GM18873 (cell line): Measurements from ENCODE around the gene FBXO10.

Experiments
- ATAC-seq: cut with Tn5 transposase; IDR thresholded peaks from one replicate; pipeline ENCODE4 v1.9.1; 2021; ENCODE audit warnings: mild to moderate bottlenecking, moderate library complexity, moderate number of reproducible peaks; ENCODE audit not compliant: unreplicated experiment, low FRiP score

FBXO10 gene

GRCh38 chr9:37554318-37554717 lies 21.9 kb downstream of the FBXO10 start:
- ATAC-seq, result no peak

GRCh38 chr9:37551888-37552287 lies 24.3 kb downstream of the FBXO10 start:
- no peak for ATAC-seq

- ATAC-seq, result no peak
These were observed 24.7 kb downstream of the FBXO10 start for GRCh38 chr9:37551468-37551867.

- ATAC-seq, result no peak
These were observed 25.4 kb downstream of the FBXO10 start for GRCh38 chr9:37550781-37551180.

- no peak for ATAC-seq
These were observed 26.7 kb downstream of the FBXO10 start for GRCh38 chr9:37549527-37549926.

GRCh38 chr9:37547328-37547878 lies 28.8 kb downstream of the FBXO10 start:
- no peak for ATAC-seq

GRCh38 chr9:37543468-37543867 lies 32.7 kb downstream of the FBXO10 start:
- ATAC-seq, result no peak

GRCh38 chr9:37542895-37543294 lies 33.3 kb downstream of the FBXO10 start:
- ATAC-seq, result no peak

- no peak for ATAC-seq
These were observed 33.7 kb downstream of the FBXO10 start for GRCh38 chr9:37542488-37542887.

- ATAC-seq, result no peak
These were observed 34.7 kb downstream of the FBXO10 start for GRCh38 chr9:37541465-37541864.

GRCh38 chr9:37540634-37541033 lies 35.5 kb downstream of the FBXO10 start:
- ATAC-seq, result no peak

GRCh38 chr9:37539634-37540033 lies 36.5 kb downstream of the FBXO10 start:
- ATAC-seq, result no peak

- no peak for ATAC-seq
These were observed 38.1 kb downstream of the FBXO10 start for GRCh38 chr9:37538099-37538498.

- no peak for ATAC-seq
These were observed 41.3 kb downstream of the FBXO10 start for GRCh38 chr9:37534901-37535300.

- no peak for ATAC-seq
These were observed 41.8 kb downstream of the FBXO10 start for GRCh38 chr9:37534412-37534811.

- ATAC-seq, result peak; percentile 68
These were observed 44.5 kb downstream of the FBXO10 start for GRCh38 chr9:37531699-37532098.

- no peak for ATAC-seq
These were observed 47.3 kb downstream of the FBXO10 start for GRCh38 chr9:37528652-37529471.

- no peak for ATAC-seq
These were observed 52.3 kb downstream of the FBXO10 start for GRCh38 chr9:37523916-37524315.

GRCh38 chr9:37522971-37523370 lies 53.2 kb downstream of the FBXO10 start:
- no peak for ATAC-seq

- ATAC-seq, result no peak
These were observed 55.1 kb downstream of the FBXO10 start for GRCh38 chr9:37521111-37521510.

- ATAC-seq, result no peak
These were observed 55.5 kb downstream of the FBXO10 start for GRCh38 chr9:37520641-37521040.

GRCh38 chr9:37517923-37518322 lies 58.3 kb downstream of the FBXO10 start:
- no peak for ATAC-seq
